ENCODE data around the gene KRT6A.

KRT6A gene

DNA sequence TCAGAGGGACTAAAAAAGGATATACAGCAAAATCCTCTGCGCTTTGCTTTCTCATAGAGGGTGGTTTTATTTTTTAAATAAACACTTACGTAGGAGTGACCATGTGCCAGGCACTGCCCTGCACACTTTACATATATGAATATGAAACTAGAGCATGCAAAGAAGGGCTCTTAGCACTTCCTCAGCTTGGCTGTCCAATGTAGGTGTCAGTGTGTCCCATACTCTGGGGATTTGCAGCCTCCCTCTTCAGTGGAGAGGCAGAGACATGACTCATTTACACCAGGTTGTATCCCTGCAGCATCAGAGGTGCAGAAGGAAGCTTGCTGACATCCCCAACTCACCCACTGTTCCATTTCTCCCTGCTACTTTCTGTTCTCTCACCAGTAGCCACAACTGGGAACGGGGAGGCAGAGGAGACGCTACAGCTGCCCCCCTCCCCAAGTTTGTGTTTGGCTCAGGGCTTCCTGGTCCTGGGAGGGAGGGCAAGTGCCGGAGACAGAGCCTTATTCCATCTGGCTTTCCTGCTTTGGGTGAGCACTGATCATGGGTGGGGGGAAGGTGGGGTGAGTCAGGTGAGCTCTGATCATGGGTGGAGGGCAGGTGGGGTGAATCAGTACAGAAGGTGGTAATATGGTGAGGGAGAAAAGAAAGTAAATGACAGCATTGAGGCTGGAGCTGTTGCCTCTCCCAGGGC lies 32.0 kb upstream of the KRT6A start:
- no peak for DNase-seq (ENCODE audit: low read depth in 1 of 2, low spot score in 1 of 2)

DNA sequence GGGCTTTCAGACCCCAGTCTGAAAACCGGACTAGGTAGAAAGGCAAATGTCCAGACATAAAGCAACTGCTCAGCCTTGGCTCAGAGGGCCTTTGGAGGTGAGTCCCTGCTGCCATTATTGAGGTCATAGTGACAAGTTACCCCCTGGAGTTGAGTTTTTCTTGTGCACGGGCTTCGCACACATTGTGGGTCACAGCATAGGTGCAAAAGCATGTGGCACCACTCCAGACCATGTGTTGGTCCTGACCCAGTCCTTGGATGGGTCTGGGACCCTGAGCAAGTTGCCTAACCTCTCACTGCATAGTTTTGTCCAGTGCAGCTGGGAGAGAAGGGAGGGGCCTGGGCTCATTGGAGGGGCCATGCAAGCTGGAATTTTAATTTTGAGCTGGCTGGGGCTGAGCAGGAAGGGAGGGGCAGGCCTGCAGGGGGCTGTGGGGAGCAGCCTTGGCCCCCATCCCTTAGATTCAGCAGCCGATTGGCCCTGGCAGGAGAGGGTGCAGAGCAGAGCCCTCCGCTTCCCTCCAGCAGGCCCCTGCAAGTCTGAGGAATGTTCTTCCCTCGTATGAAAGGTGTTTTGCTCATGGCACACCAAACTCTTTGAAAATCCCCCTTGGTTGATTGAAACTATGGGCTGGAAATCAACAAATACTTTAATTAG lies 31.3 kb upstream of the KRT6A start:
- no peak for DNase-seq (ENCODE audit: low read depth in 1 of 2, low spot score in 1 of 2)

DNA sequence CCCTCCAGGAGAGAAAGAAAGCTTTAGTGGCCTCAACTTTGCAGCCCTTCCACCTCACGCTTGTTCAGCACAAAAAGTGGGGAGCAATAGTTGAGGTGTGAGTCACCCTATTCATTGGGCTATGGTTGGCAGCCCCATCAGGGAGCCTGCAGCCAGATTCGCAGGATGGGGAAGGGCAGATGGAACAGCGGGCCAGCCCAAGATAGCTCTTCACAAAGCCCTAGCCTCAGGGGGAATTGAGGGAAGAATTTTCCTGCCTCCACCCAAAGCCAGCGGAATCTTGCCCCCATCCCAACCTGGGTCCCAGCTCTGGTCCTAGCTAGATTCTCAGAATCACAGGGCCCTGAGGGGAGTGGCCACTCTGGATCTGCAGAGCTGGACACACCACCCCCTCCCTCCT lies 30.8 kb upstream of the KRT6A start:
- no peak for DNase-seq (ENCODE audit: low read depth in 1 of 2, low spot score in 1 of 2)

- DNase-seq (ENCODE audit: low read depth in 1 of 2, low spot score in 1 of 2), result no peak
Observed at GRCh38 chr12:52522346-52523011, 29.4 kb upstream of the KRT6A start.

DNA sequence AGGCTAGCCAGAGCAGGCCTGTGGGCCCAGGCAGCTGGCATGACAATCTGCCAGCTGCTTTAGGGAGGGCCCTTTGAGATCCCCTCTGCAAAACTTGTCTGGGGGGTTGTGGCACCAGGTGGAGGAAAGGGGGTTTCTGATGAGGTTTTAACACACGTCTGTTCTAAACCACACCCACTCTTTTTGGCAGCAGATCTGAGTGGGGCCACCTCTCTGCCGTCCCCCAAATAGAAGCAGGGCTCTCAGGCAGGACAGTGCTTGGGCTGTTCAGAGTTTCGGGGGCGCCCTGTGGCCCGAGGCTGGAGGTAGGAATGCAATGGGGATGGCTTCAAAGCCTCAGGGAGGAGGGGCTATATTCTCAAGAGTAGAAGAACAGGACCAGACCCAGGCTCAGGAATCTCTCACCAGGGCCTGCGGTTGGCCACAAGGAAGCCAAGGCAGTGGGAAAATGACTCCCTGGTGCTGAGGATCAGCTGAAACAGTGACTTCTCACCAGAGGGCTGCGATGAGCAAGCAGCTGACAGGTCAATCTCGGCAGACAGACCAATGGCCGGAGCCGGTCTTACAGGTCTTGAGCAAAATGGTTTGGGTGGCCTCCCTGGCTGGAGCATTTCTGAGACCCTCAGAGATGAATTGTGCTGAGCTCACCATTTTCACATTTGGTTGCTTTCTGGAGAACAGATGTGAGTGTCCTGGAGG lies 28.7 kb upstream of the KRT6A start:
- no peak for DNase-seq (ENCODE audit: low read depth in 1 of 2, low spot score in 1 of 2)

DNA sequence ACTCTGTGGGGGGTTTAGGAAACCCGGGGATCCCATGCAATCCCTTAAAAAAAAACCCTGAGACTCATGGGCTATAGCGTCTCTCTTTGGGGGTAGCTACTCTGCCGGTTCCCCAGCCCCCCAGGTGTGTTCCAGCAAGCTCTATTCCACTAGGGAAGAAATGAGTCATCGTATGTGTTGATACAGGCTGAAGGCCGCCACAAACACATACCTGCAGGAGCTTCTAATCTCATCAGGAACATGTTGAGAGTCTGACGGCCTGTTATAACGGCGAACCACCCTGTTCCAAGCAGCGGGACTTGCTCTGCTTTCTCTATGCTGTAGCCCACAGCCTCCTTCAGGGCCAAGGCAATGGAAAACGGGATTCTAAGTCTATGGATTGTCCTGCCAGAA lies 28.1 kb upstream of the KRT6A start:
- no peak for DNase-seq (ENCODE audit: low read depth in 1 of 2, low spot score in 1 of 2)

DNA sequence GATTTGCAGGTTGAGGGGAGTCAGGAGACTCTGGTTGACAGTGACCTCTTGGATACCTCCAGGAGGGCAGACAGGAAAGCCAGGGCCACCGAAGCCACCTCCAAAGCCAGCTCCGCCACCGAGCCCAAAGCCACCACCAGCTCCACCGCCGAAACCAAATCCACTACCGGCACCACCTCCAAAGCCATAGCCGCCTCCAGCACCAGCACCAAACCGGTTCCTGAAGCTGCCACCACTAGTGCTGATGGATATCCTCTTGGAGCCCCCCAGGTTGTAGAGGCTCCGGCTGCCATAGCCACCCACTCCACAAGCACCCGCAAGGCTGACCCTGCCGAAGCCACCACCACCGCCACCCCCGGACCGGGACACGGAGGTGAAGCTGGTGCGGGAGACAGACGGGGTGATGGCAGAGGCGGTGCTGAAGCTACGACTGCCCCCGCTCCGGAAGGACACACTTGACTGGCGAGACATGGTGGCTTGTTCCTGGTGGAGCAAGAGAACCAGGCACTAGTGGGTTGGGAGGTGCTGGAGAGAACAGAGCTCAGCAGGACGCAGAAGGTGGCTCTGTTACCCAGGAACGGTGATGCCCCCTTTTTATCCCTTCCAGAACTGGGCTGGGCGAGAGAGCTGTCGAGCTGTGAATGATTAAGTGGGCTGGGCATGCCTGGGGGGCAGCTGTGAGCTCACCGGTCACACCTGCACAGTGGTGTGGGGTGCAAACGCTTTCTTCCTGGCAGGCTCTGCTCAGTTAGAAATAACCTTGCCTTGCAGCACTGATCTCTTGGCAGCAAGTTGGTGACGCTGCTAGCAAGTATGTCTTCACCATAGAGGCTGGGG lies 27.0 kb upstream of the KRT6A start, which contains the start of gene KRT5:
TSS of gene KRT5 (minus strand) at position 569 of the 837 bp plus-strand sequence. CDS start at position 471, 98 bp downstream.
- no peak for DNase-seq (ENCODE audit: low read depth in 1 of 2, low spot score in 1 of 2)

DNA sequence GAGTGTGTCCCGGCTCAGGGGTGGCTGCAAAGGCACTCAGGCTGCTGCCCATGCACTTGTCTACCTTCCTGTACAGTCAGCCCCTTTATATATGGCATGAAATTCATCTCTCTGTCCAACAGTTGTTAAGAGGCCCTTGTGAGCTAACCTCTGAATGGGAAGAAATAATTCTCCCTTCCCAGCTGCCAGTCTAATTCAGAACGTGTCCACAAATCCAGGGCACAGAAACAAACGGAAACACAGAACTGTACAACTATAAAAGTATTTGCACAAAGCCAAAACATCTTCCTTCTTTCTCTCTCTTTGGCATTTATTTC lies 26.3 kb upstream of the KRT6A start:
- DNase-seq (ENCODE audit: low read depth in 1 of 2, low spot score in 1 of 2), result no peak

DNA sequence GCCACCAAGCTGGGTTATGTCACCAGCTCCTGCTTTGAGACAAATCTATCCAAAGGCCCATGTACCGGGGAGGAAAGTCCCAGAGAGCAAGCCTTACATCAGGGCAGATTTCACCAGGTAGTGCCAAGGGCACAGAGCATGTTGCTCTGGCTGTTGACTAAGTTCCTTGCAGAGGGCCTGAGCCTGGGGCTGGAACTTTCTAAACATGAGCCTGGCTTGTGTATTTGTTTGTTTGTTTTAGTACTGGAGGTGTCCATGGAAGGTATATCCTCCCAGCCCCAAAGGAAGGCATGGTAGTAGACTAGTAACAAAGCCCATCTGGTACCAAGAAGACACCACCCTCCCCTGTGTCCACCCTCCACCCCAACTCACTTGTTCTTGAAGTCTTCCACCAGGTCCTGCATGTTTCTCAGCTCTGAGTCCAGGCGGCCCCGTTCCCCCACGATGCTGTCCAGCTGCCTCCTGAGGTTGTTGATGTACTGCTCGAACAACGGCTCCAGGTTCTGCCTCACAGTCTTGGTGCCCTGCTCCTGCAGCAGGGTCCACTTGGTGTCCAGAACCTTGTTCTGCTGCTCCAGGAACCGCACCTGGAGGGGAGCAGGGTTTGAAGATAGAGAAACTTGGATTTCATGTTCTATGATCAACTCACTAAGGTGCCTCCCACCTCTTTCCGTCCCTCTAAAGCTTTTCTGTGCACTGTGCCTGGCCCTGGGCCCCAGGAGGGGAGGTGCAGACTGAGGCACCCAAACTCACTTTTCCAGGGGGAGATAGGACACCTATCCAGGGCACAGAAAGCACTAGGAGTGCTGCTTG lies 25.7 kb upstream of the KRT6A start:
- no peak for DNase-seq (ENCODE audit: low read depth in 1 of 2, low spot score in 1 of 2)

GRCh38 chr12:52517888-52518287 lies 24.8 kb upstream of the KRT6A start:
- DNase-seq (ENCODE audit: low read depth in 1 of 2, low spot score in 1 of 2), result no peak

DNA sequence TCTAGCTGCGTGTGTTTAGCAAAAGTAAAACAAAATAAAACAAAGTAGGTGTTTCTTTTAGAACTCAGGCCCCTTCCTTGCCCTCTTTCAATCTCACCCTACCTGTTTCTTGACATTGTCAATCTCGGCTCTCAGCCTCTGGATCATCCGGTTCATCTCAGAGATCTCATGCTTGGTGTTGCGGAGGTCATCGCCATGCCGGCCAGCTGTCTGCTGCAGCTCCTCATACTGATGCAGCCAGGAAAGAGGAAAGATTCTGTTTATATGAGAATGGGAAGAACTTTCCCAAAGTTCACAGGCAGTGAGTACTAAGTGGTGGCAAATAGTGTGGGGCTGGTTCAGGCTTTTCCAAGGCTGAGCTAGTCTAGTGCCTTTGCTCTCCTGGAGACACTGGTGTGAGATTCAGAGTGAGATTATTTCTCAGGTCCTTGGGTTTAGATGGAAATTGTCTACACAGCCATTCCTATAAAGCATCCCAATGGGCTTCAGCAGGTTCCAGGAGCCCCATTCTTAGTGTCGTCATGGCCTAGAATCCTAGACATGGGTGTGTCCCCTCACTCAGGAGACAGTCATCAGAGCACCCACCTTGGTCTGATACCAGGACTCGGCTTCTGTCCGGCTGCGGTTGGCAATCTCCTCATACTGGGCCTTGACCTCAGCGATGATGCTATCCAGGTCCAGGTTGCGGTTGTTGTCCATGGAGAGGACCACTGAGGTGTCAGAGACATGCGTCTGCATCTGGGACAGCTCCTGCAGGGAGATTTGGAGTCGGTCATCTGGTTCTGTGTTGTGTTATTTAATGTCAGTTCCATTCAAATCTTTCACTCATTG lies 24.2 kb upstream of the KRT6A start:
- no peak for DNase-seq (ENCODE audit: low read depth in 1 of 2, low spot score in 1 of 2)

DNA sequence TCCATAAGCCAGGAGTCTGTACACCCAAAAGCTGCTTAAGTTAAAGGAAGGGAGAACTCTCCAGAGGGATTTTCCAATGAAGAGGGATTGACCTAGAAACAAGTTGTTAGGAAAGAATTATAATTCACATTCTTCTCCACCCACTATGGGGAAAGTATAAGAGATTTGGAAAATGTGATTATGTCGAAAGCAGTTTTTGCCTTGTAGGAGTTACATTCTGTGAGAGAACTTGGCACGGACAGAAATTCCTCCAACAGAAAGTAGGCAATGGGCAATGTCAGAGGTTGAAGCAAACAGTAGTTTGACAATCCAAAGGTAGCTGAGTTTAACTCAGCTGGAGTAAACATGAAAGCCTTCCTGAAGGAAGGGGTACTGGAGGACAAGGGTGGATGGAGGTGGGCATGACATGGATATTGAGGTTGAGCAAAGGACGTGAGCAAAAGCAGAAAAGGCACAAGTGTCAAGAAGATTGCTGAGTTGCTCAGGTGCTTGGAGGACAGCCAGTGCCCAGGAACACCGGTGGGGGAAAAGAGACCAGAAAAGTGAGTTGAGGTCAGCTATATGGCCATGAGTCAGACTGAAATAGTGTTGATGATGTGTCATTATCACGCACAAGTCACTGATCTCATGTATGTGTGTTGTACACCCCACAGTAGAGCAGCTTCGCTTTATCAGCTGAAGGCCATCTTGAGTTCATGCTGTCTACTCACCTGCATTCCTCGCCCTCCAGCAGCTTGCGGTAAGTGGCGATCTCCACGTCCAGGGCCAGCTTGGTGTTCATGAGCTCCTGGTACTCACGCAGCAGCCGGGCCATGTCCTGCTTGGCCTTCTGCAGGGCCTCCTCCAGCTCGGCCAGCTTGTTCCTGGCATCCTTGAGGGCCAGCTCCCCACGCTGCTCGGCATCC lies 23.1 kb upstream of the KRT6A start:
- DNase-seq (ENCODE audit: low read depth in 1 of 2, low spot score in 1 of 2), result no peak

DNA sequence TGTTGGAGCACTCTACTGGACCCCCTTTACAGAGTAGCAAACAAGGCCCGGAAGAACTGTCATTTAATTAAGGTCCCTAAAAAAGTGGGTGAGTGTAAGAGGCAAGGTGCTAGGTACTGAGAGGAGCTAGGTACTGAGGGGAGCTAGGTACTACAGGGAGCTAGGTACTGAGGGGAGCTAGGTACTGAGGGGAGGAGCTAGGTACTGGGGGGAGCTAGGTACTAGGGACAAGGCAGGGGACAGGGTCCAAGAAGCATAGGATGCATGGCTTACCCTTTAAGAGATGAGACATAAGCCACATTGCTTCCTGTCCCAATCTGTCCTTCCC lies 22.2 kb upstream of the KRT6A start:
- DNase-seq (ENCODE audit: low read depth in 1 of 2, low spot score in 1 of 2), result no peak

- DNase-seq (ENCODE audit: low read depth in 1 of 2, low spot score in 1 of 2), result no peak
Observed at GRCh38 chr12:52514471-52515318, 21.6 kb upstream of the KRT6A start.

GRCh38 chr12:52513736-52514135 lies 20.7 kb upstream of the KRT6A start:
- DNase-seq (ENCODE audit: low read depth in 1 of 2, low spot score in 1 of 2), result no peak

DNA sequence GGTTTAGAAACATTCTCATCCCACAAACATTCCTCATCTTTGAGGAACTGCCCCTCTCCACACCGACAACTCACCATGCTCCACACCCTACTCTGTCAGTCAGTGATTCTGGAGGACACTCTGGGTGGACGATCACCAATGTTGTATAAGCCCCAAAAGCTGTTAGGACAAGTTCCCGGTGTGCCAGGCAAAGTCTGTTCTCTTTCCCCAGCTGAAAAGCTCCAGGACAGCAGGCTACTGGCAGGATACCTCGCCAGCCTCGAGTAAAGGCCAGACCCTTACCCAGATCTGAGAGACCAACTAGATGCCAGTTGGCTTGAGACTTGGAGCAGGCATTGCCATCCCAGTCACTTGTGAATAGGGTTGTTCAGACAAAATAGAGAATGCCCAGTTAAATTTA lies 15.2 kb upstream of the KRT6A start:
- DNase-seq (ENCODE audit: low read depth in 1 of 2, low spot score in 1 of 2), result no peak

GRCh38 chr12:52506858-52507715 lies 14.0 kb upstream of the KRT6A start:
- DNase-seq (ENCODE audit: low read depth in 1 of 2, low spot score in 1 of 2), result no peak

All from activated CD4-positive, alpha-beta T cell treated with anti-CD3 and anti-CD28 coated beads, Interleukin-2, amount 50 U/mL, for 24 hours (primary cell).